GM19438 (cell line): ENCODE measurements around the gene CELA1.

Source experiments
- ATAC-seq: cut with Tn5 transposase; IDR thresholded peaks from one replicate; pipeline ENCODE4 v1.9.1; 2021; ENCODE audit warnings: low read depth; ENCODE audit not compliant: unreplicated experiment

CELA1 gene

DNA sequence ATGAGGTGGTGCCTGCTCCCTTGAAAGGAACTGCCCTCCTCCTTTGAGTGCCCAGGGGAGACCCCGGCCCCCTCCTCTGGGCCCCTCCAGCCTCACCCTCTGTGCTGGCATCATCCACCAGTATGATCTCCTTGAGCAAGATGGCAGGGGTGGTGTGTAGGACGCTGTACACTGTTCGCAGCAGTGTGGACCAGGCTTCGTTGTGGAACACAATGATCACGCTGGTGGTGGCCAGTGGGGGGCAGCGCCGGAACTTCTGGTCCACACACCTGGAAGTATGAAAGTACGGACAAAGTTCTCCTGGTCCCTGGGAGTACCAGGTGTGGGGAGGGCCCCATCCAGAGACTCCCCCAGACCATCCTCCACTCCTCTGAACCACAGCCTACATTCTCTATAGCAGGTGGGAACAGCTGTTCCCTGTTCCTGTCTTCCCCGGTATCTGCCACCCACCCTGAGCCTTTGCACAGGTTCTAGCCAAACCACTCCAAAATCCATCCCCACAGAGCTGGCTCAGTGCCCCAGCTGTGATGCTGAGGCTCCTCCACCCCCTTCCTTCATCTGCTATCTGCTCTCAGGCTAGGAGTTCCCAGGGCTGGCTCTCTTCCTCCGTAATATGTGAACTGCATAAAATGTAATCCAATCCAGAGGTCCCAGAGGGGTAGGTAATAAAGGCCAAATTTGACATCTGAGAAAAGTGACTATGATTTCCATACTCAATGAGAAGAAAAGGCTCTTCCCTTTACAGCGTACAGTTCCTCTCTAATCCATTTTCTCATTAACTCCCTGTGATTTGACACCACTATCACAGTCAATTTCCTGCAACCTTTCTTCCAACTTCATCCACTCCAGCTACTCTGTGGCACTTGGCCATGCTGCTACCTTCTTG lies 30.9 kb upstream of the CELA1 start:
- ATAC-seq: no peak

DNA sequence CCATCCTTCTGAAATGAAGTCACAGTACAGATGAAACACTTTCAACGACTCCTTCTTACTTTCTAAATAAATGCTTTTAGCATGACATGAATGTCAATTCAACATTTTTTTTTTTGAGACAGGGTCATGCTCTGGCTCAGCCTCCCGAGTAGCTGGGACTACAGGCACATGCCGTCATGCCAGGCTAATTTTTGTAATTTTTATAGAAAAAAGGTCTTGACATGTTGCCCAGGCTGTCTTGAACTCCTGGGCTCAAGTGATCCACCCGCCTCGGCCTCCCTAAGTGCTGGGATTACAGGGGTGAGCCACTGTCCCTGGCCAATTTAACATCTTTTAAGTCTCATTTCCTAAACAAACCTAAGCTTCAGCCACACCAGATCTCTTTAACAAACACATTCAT lies 28.4 kb upstream of the CELA1 start:
- no peak for ATAC-seq

DNA sequence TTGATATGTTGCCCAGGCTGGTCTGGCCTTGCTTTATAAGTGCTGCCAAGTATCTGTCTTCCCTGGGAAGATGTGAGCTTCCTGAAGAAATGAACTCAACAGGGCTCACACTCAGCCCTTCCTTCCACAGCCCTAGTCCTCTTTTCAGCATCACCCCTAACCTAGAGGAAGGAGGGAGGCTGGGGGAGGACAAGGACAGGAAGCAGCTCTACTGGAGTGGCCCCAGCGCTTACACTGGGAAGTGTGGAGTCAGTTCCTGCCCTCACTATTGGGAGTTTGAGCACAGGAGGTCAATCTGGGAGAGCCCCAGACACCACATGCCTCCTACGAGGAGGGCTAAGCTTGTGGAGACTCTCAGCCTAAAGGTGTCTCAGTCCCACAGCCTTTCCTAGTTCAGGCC lies 27.9 kb upstream of the CELA1 start:
- no peak for ATAC-seq

DNA sequence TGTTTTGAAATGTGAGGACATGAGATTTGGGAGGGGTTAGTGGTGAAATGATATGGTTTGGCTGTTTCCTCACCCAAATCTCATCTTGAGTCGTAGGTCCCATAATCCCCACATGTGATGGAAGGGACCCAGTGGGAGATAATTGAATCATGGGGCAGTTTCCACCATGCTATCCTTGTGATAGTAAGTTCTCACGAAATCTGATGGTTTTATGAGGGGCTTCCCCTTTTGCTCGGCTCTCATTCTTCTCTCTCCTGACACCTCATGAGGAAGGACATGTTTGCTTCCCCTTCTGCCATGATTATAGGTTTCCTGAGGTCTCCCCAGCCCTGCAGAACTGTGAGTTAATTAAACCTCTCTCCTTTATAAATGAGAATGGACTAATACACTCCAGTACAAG lies 26.7 kb upstream of the CELA1 start:
- ATAC-seq: no peak

DNA sequence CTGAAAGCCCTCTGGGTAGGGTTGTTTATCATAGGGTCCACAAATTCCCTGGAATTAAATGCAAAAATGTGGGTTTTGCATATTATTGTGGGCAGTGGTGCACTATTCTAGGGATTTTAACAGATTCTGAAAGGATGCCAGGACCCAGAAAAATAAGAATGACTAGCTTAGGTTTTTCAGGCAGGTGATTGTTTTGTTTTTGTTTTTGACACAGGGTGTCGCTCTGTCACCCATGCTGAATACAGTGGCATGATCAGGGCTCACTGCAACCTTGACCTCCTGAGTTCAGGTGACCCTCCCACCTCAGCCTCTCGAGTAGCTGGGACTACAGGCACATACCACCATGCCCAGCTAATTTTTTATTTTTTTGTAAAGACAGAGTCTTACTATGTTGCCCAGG lies 25.5 kb upstream of the CELA1 start:
- no peak for ATAC-seq

DNA sequence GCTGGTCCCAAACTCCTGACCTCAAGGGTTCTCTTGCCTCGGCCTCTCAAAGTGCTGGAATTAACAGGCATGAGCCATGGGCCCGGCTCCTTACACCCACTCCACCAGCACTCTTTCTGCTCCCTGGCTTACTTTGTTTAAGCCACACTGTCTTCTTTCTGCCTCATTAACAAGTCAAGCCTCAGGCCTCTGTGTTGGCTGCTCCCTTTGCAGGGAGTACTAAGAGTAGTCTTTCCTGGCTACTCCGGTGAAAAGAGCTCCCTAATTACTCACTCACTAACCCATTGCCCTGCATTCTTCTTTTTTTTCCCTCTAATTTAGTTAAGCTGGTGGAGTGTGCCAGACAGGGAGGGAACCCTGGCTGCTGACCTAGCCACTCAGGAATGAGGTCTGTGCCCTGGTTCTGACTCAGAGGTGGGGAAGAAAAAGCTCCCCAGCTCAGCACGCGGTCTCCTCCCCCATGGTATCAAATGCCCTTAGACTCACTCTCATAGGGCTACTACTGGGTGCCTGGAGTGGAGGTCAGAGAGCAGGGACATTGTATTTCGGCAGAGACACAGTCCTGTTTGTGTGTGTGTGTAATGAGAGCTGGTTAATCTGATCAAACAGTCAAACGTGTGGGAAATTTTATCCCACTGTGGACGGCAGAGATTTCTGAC lies 24.9 kb upstream of the CELA1 start:
- no peak for ATAC-seq

DNA sequence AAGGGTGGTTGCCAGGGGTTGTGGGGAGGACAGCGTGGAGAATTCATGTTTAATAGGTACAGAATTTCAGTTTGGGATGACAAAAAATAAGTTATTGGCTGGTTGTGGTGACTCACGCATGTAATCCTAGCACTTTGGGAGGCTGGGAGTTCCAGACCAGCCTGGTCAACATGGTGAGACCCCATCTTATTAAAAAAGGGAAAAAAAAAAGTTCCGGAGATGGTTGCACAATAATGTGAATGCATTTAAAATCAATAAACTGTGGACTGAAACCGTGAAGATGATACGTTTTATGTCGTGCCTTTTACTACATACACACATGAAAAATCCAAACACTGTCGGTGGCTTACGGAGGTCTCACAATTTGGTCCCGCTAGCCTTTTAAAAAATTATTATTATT lies 24.2 kb upstream of the CELA1 start:
- ATAC-seq: no peak

DNA sequence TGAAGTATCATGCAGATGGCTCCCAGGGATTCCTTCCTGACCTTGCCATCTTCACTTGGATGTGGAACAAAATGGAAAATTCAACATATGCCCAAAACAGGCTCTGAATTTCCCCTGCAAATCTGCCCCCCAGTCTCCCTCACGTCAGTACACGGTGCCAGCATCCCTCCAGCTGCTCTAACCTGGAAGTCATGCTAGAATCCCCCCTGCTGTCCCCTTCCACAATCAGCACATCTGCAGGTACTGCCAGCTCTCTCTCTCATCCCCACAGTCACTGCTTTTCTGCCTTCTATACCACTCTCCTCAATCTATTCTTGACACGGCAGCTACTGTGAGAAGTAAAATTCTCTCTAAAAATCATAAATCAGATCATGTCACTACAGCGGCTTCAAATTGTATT lies 23.1 kb upstream of the CELA1 start:
- ATAC-seq: no peak

DNA sequence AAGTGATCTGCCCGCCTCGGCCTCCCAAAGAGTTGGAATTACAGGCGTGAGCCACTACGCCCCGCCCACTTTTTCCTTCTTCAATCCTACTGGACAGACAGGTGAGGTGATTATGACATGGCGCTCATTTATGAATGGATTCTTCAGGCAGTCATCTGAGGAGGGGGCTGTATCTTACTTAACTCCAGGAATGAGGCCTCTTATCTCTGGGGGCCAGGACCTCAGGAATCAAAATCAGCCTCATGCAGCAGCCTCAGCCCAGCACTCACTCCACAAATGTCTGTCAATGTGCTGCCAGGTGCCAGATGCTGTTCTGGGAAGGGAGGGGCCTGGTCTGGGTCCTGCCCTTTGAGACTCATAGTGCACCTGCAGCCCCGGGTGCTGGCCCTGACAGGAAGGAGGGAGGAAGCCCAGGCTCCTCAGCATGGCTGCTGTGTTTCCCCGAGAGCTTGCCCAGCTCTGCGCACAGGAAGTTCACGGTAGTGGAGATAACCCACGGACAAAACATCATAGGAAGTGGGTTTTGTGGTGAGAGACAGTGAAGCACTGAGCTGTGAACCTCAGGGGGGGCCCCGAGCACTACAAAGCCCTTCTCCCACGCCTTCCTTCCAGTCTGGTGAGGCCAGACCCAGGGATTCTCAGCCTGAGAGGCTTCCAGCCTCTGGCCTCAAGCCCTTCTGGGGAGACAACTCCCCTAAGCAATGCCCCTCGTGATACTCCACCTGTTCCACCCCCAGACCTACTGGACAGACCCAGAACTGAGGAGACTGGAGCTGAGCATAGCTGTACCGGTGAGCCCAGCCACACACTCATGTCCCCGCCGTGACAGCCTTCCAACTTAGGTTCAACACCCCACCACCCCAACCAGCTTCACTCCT lies 22.4 kb upstream of the CELA1 start:
- peak; percentile 99 for ATAC-seq

DNA sequence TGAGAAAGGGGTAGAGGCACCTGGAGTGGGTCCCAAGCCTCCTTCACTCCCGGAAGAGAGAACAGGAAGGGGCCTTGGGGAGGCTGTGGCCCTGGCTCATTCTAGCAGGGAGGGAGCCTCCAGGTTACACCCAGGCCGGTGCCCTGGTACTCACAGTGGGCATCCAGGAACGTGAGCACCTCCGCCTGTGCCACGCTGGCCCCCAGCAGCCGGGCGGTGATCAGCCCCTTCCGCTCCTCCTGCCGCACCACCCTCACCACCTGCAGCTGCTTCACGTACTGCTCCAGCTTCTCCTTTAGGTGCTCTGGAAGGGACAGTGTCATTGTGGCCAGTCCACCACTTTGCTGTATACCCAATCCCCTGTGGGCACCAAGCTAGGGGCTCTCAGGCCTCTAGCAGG lies 18.8 kb upstream of the CELA1 start:
- ATAC-seq: no peak

DNA sequence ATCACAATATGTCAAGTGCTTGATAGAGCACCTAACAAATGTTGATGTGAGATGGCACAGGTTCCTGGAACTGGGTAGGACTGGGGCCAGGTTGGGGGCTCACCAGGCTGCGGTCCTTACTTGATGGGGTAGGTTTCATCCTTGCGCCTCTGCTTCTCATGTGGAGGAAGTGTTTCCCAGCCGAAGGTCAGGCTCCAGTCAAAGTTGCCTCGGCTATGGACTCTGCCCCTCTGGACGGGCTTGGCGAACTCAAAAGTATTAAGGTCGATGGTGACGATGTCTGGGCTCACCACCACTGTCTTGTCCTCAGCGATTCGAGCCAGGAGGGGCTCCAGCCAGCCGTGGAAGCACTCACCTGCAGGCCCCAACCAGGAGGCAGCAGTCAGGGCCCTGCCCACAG lies 17.5 kb upstream of the CELA1 start:
- no peak for ATAC-seq

DNA sequence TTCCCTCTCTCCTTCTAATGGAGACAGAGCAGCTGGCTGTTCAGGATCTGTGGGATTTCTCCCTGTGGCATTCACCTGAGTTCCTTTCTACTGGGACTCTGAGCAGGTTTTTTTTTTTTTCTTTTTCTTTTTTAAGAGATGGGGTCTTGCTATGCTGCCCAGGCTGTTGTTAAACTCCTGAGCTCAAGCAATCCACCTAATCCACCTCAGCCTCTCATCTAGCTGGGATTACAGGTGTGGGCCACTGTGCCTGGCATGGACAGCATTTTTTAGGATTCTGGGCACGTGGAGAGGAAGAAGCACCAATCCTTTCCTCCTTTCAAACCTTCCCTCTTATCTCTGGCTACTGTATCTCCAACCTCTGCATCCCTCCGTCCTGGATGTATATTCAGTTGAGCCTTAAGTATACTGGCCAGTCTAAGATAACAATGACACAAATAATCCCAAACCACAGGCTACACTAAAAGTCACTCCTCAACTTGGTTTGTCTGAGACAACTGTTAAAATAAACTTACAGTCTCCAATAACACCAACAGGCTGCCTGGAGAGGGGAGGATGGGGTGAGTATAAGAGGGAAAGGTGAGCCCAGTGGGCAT lies 16.4 kb upstream of the CELA1 start:
- no peak for ATAC-seq

DNA sequence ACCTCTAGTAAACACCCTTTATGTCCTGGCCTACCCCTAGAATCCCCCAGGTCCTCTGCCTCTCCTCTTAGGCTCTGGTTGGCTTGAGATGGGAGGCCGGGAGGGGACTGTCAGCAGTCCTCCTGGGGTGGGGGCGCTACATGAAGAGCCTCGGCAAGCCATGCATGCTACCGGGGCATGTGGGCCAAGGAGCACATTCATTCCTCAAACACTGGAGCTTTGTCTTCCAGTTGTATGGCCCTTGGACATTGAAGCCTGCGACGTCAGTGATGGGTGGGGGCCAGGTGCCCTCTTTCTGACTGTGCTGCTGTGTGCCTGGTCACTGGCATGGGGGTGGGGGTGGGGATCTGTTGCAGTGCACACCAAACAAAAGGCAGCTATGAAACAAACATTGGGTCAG lies 15.8 kb upstream of the CELA1 start:
- no peak for ATAC-seq

DNA sequence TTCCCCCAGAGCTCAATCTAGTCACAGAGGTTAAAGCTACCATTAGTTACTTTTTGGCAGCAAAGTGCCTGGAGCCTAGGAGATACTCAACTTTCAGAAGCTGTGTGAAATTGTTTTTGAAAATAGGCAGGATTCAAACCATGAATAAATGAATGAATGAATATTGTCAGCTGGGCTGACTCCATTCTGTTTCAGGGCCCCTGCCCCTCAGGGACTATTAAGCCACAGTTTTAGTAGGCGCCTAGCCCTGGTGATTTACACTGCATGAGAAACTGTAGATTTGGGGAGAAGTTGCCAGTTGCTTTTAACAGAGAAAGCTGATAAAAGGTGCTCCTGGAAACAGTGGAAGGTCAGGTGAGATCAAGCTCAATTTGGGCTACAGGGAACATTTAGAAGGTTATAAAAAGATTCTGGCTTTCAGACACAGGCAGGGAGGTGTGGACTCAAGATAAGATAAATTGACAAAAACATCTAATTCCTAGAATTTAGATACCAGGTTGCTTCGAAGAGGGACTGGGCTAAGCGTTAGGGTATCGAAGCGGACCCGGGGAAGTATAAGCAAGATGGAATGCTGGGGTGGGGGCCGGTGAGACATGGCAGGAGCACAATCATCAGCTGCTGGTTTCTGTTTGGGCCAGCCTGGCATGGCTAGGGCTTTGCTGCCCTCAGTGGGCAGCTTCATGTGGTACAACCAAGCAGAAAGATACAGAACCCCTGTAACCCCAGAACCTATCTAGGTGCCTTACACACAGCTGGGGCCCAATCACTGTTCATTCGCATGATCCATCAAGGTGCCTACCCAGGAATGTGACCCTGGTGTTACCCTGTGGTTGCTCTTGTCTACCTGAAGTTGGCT lies 14.9 kb upstream of the CELA1 start:
- ATAC-seq: no peak

DNA sequence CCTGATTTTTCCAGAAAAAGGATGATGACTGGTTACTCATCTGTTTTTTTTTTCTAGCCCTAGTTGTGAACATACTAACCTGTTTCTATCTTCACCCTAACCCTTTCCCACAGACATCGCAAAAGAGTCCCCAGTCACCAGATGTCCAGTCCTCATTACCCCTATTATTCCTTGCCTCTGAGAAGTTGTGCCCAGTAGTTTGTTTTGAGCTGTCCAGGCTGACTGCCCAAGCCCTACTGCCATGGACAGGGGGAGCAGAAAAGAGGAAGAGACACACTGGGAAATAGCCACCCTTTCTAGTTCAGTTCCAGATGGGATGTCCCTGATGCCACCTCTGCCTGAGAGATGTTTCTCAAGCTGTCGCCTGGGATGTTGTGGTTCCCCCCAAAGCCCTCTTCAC lies 13.8 kb upstream of the CELA1 start:
- no peak for ATAC-seq

DNA sequence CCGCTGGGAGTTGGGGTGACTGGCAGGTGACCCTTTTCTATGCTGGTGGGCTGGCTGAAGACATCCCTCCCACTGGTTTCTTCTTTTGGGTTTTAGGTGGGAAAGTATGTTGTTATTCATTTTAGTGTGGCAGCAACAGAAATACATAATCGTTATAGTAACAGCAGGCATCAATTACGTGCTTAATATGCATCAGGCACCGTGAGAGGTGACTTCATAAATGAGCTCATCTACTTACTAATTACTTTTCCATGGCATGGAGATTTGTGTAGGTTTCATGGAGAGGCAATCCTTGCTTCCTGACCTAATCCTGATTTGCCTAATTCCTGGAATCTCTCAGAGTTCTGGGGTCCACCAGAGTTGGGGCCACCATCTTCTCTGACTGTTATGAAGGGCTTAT lies 13.4 kb upstream of the CELA1 start:
- ATAC-seq: no peak

DNA sequence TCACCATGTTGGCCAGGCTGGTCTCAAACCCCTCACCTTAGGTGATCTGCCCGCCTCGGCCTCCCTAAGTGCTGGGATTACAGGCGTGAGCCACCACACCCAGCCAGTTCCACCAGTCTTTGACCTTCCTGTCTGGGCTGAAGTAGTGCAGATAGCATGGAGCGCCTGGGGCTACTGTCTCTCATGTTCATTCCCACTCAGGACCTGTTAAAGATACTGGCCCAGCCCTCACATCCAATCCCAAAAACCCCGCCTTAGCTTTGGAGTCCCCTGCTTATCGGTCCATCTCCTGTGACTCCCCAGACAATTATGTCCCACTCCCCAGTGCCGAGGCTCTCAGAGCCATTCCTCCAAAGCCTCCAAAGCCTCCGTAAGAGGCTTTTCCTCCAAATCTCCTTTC lies 12.0 kb upstream of the CELA1 start:
- ATAC-seq: no peak

DNA sequence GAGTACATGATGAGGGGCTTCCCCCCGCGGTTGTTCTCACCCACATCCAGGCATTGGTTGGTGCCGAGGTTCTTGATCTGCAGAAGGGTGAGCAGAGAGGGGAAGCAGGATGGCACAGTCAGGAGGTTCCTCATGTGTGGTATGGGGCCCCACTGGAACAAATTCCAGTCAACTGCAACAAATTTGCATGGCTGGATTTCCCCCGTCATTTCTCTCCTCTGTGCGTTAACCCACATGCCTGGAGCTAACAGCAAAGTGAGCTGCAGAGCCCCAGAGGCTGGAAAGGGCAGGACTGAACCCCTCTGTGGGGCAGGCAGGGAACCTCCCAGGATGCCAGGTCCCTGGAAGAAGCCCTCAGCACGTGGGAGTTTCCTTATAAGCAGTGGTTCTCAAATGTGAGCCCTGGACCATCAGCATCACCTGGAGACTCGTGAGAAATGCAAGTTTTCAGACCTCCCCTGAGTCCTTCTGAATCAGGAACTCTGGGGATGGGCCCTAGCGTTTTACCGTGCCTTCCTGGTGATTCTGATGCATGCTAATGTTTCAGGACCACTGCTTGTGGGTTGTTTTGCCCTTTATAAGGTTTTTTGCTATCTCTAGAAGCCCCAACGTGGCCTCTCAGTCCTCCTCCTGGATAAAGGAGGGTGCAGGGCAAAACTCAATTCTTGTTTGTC lies 11.0 kb upstream of the CELA1 start:
- ATAC-seq: no peak

DNA sequence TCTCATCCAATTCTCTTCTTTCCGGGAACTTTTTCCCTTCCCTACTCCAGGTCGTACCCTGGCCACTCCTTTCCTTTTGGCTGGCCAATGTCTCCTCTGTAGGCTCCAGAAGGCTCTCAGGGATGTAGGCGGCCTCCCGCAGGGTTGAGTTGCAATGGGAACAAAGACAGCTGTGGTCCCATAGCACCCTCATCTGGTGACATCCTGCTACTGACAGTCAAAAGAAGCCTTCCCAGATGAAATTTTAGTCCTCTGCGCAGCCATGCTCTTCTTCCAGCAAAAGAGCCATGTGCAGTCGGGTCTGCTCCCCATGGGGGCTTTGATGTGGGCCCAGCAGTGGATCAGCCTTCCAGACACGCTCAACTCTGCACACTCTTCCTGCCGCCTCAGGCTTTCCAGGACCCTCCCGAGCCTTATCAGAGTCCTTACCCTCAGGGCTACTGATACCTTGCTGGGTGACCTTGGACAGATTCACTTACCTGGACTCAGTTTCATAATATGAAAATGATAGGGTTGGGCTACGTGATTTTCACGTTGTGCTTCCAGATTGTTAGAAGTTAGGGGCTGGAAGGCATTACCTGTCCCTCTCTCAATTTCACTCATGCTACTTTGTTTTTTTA lies 5.5 kb upstream of the CELA1 start:
- no peak for ATAC-seq
